HG03025 (cell line): ENCODE measurements around the gene OGFR.
"Not testable (repeated sequence)": the region's sequence is repeated elsewhere in the genome, so short reads cannot be mapped to it uniquely, and the experiment has no call there.

Experiments used
- ATAC-seq: cut with Tn5 transposase; IDR thresholded peaks from one replicate; pipeline ENCODE4 v1.9.1; 2021; ENCODE audit warnings: mild to moderate bottlenecking, moderate library complexity; ENCODE audit not compliant: unreplicated experiment, low FRiP score

The OGFR gene

DNA sequence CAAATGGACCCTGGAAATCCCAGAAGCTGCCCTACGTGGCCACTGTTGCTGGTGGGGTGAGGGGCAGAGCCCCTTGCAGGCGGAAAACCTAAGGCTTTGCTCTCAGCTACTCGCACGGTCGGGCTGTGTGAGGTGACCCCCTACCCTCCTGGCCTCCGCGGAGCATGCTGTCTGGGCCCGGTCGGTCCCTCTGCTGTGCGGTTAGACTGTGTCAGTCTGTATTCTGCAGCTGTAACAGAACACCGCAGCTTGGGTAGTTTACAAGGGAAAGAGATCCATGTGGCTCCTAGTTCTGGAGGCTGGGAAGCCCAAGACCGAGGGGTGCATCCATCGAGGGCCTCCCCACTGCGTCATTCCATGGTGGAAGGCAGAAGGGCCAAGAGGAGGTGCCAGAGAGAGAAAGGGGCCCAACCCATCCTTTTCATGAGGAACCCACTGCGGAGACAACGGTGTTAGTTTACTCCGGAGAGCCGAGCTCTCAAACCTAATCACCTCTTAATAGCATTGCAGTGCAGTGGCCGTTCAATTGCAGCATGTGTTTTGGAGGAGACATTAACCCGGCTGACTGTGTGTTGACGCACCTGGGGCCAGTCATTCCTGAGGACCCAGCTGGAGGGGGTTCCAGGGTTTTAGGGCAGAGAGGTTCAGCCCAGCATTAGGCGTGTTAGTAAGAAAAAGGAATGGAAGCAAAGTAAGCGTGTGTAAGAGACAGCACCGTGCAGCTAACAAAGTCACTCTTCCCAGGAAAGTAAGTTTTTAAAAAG is 30.5 kb downstream of the OGFR start:
- no peak for ATAC-seq

DNA sequence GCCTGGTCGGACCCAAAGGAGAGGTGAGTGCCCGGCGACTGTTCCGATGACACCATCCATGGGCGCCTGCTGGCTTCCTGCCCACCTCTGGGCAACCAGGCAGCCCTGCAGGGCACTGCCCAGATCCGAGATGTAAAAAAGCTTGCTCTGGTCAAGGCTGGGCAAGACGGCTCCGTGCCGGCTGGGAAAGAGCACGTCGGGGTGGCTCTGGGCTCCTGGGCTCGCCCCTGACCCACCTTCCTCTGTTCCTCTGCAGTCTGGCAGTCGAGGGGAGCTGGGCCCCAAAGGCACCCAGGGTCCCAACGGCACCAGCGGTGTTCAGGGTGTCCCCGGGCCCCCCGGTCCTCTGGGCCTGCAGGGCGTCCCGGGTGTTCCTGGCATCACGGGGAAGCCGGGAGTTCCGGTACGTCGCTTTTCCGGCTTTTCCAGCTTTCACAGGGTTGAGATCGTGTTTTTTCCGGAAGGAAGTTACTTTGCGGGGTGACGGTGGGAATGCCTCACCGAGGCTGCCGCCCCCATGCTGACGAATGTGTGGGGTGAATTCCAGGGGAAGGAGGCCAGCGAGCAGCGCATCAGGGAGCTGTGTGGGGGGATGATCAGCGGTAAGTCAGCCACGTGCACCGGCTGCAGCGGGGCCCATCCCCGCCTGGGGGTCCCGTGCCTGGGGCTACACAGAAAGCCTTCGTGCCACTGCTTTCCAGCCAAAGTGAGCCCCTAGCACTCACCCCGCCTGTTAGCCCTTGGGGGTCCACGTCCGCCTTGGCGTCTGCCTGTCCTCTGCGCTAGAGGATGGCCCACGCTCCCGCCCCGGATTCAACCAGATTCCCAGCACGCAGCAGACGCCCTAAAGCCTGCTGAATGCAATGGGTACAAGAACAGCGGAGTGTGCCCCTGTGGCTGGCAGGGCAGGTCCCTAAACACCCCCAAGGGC is 31.6 kb downstream of the OGFR start:
- no peak for ATAC-seq

GRCh38 chr20:62836967-62837490 is 32.4 kb downstream of the OGFR start:
- no peak for ATAC-seq

DNA sequence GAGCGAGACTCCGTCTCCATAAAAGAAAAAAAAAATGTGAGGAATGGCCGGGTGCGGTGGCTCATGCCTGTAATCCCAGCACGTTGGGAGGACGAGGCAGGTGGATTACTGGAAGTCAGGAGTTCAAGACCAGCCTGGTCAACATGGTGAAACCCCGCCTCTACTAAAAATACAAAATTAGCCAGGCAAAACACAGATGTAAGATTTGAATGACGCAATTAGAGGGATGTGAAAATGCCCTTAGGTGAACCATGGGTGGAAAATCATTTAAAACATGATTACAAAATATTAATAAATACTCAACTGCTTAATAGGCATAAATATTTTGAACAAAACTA is 33.1 kb downstream of the OGFR start:
- no peak for ATAC-seq

GRCh38 chr20:62838128-62838891 is 33.7 kb downstream of the OGFR start:
- ATAC-seq, result peak; percentile 64

DNA sequence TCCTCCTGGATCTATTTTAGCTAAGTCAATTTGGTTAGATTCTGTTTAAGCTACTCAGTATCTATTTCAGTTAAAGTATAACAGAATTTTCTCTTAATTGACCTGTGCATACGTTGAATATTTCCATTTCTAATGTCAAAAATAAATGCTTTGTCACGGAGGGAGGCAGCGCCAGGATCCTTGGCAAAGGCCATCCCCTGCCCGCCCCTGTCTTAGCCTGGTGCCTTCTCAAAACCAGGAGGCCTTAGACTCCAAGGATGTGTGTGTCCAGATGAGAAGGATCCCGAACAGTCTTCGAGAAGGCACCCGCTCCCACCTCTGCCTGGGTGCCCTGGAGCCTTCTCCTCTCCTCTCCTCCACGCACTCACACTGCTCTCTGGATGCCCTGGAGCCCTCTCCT is 34.6 kb downstream of the OGFR start:
- no peak for ATAC-seq

- ATAC-seq, result no peak
These were observed 35.2 kb downstream of the OGFR start for GRCh38 chr20:62839816-62840215.

GRCh38 chr20:62840244-62841197 is 35.9 kb downstream of the OGFR start:
- no peak for ATAC-seq

DNA sequence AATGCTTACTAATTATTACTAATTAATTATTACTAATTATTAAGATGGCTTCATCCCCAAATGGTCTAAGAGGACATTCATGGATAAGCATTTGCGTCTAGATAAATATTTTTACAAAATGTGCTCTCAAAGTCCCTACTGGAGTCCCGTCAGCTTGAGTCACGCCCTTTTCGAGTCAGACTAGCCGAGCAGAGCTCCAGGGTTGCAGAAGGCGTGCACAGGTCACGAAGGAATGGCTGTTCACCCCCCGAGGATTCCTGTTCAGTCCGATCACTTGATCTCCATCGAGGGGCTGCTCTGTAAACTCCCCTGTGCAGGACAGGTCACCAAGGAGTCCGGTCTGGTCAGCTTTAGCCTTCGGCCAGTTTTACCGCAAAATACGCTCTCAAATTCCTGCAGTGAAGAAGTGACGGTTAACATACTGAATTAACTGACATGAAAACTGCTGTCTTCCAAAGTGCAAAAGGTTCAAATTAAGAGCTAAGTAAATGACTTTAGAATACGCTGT is 37.1 kb downstream of the OGFR start:
- no peak for ATAC-seq

DNA sequence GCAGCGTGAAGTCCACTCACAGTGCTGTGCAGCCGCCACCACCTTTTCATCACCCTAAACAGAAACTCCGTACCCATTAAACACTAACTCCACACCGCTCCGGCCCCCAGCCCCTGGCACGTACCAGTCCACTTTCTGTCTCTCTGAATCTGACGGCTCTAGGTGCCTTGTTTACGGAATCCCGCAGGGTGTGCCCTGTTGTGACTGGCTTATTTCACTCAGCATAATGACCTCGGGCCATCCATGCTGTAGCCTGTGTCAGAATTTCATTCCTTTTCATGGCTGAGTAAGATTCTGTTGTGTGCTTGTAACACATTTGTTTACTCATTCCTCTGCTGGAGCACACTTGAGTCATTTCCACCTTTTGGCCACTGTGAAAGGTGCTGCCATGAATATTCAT is 39.0 kb downstream of the OGFR start:
- no peak for ATAC-seq

DNA sequence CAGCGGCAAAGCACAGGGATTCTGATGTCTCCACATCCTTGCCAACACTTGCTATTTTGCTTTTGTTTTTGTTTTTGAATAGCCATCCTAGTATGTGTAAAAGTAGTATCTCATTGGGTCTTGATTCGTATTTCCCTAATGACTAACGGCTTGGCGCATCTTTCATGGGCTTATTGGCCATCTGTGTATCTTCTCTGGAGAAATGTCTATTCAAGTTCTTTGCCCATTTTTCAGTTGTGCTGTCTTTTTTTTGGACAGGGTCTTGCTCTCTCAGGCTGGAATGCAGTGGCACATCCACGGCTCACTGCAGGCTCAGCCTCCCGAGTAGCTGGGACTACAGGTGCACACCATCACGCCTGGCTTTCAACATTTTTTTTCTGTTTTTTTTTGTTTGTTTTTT is 39.5 kb downstream of the OGFR start:
- no peak for ATAC-seq

GRCh38 chr20:62845416-62846160 is 41.0 kb downstream of the OGFR start:
- no peak for ATAC-seq

- ATAC-seq, result no peak
These were observed 41.7 kb downstream of the OGFR start for GRCh38 chr20:62846166-62846890.

- not testable (repeated sequence) for ATAC-seq
These were observed 44.3 kb downstream of the OGFR start for GRCh38 chr20:62848917-62849316.

DNA sequence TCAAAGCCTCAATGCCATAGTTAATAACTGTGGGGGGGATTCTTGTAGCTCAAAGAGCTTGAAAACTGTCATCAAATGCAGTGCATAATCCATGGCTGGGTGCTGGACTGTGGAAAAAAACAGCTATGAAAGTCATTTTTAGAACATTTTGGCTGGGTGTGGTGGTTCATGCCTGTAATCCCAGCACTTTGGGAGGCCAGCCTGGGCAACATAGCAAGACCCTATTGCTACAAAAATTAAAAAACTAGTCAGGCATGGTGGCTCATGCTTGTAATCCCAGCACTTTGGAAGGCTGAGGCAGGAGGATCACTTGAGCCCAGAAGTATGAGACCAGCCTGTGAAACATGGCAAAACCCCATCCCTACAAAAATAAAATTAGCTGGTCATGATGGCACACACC is 44.8 kb downstream of the OGFR start:
- ATAC-seq, result no peak

DNA sequence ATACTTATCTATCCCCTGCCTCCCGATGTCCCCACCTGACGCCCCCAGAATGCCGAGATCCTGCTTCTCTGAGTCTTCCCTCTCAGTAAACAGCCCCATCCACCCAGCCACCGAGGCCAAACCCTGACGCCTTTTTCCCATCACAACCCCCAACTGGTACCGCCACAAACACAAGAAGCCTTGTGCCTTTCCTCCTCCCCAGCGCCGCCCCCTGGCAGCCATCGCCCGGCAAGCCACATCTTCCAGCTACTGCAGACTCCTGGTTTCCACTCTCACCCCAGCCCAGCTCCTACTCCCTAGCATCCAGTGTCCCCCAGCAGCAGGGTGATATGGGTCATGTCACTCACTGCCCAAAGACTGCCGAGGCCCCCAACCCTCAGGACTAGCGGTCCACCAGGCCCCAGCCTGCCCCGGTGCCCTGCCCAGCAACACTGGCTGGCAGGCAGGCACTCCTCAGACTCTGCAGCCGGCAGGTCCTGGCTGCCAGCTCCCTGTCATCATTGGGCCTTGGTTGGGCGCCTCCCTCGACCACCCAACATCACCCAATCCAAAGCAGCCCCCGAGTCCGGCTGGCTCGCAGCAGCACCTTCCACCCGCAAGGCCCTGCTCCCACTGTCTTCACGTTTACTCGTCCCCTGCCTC is 45.8 kb downstream of the OGFR start:
- ATAC-seq, result no peak

DNA sequence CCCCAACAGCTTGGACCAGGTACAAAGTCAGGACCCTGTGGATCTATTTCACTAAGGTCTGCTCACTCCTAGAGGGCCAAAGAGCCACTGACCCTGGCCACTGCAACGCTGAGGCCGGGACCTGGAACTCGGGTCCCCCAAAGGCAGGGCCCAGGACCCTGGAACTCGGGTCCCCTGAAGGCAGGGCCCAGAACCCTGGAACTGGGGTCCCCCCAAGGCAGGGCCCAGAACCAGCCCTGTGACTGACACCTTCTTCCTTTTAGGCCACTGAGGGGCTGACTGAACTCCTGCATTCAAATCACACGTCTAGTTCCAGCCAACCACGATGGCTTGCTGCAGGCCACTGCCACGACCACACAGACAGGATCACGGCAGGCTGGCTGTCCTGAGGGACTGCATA is 47.6 kb downstream of the OGFR start:
- no peak for ATAC-seq

GRCh38 chr20:62852841-62853240 is 48.2 kb downstream of the OGFR start:
- no peak for ATAC-seq
